ENCODE measurements around the gene CTAGE9.

GRCh38 chr6:131673184-131673583, 37.6 kb downstream of the CTAGE9 start:
- no peak for TF ChIP-seq PATZ1 (CRISPR knock-in tag; IDR thresholded peaks at IDR 0.05; ENCODE audit: borderline replicate concordance)
- TF ChIP-seq PPARA (CRISPR knock-in tag; IDR thresholded peaks at IDR 0.05; ENCODE audit: borderline replicate concordance) = no peak
- no peak for TF ChIP-seq RARB (CRISPR knock-in tag; IDR thresholded peaks at IDR 0.05)
